Measurements from ENCODE around the gene DPP9. TPM values are rescaled to one million over a fixed set of nuclear protein-coding genes. Genes with fewer than 3 reads are reported as not detected.

Gene DPP9
- total RNA-seq, 4 donors from 2014 or later = 32.0 to 50.7 (median 42.9) TPM

DNA sequence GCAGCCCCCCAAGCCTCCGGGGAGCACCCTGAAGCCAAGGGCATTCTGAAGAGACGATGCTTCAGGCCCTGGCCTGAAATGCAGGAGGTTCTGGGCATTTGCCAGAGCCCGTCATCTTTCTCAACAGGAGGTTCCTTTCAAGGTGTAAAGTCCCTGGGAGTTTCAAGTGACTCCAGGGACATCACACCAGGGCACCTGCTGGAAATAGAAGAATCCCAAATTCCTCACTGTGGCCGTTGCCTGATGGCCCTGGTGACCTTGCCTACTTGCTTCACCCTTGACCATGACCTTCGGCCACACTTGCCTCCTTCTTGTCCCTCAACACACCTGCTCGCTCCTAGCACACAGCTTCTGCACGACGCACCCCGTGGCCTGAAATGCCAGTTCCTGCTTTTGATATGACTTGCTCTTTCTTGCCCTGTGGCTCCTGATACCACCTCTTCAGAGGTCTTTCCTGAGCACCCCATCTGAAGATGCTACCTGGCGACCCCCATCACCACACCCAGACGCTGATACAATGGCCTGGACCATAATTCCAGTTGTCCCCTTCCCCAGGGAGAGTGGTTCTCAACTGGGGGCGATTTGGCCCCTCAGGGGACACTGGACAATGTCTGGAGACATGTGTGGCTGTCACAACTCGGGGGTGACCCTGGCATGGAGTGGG is 3.5 kb downstream of the DPP9 start:
- Histone ChIP-seq H3K4me1 (peaks cover 9 to 10% of the 10 kb centered on the region in 2 donors), H3K9me3 (no peaks in the 10 kb centered on the region), H3K4me3 (replicated peaks in 1 of 3) (no peak overlapping the region), H3K27me3 (no peaks in the 10 kb centered on the region), H3K36me3 (peaks cover 32 to 33% of the 10 kb centered on the region in 2 donors), H3K27ac (no peak overlapping the region)
- no peak for DNase-seq
- 88 to 90% methylated on average over 9 to 13 of the region's 13 CpGs for WGBS, 2 donors
- intact Hi-C loops (cut with DNase I) = loop anchor here (5.0 kb wide), 1 partner anchor 72 kb away; the partner anchor contains the start of gene FEM1A
- TF ChIP-seq, protein P1, sequence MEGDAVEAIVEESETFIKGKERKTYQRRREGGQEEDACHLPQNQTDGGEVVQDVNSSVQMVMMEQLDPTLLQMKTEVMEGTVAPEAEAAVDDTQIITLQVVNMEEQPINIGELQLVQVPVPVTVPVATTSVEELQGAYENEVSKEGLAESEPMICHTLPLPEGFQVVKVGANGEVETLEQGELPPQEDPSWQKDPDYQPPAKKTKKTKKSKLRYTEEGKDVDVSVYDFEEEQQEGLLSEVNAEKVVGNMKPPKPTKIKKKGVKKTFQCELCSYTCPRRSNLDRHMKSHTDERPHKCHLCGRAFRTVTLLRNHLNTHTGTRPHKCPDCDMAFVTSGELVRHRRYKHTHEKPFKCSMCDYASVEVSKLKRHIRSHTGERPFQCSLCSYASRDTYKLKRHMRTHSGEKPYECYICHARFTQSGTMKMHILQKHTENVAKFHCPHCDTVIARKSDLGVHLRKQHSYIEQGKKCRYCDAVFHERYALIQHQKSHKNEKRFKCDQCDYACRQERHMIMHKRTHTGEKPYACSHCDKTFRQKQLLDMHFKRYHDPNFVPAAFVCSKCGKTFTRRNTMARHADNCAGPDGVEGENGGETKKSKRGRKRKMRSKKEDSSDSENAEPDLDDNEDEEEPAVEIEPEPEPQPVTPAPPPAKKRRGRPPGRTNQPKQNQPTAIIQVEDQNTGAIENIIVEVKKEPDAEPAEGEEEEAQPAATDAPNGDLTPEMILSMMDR (IDR thresholded peaks at IDR 0.05) = no peak
- no peak for TF ChIP-seq POLR2A (IDR thresholded peaks at IDR 0.05)

DNA sequence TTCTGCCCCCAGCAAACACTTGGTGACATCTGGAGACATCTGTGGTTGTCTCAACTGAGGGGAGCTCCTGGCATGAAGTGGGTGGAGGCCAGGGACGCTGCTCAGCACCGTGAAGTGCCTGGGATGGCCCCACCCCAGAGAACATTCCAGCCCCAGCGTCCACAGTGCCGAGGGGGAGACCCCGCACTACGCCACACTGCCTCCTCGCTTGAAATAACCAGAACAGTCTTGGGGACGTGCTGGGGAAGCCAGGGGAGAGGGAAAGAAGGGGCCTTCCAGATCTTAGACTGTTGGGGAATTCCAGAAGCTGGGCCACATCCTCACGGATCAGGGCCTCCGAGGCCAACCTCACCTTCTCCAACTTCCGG is 4.2 kb downstream of the DPP9 start:
- H3K4me3 ChIP-seq (replicated peaks in 1 of 3) = no peak overlapping the region
- TF ChIP-seq POLR2A (IDR thresholded peaks at IDR 0.05) = no peak
- TF ChIP-seq, protein P1 (IDR thresholded peaks at IDR 0.05) = no peak
- H3K36me3 ChIP-seq = peaks cover 32 to 34% of the 10 kb centered on the region in 2 donors
- peaks cover 9 to 10% of the 10 kb centered on the region in 2 donors for H3K4me1 ChIP-seq
- H3K27me3 ChIP-seq = no peaks in the 10 kb centered on the region
- no peaks in the 10 kb centered on the region for H3K9me3 ChIP-seq
- intact Hi-C loops (cut with DNase I) = no loop called here
- DNase-seq = no peak
- H3K27ac ChIP-seq = no peak overlapping the region
- WGBS, 2 donors = 84 to 92% methylated on average over 10 of the region's 11 CpGs

DNA sequence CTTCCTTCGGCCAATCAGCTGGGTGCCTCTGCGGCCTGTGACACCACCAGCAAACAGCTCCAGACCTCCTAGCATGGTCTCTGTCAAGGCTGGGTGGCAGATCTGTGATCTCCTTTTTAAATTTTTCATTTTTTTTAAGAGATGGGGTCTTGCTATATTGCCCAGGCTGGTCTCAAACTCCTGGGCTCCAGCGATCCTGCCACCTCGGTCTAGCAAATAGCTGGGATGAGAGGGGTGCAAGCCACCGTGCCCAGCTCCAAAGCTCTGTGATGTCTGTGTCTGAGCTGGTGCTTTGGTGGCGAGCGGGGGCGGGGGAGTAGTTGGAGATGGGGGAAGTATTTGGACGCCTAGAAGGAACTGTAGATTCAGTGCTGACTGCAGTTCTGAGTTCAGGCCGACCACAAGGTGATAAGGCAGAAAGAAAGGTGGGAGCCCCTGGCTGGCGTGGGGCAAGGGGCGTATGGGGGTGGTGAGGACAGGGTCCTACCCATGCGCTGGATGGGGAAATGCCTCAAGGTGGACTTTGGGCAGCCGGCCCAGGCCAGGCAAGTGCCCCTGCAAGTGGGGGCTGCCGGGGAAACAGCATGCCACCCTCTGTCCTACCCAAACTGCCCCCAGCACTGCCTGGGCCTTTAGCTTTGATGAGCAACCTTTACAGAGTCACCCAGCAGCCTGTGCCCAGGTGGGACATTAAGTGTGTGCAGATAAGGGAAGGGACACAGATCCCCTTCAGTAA is 5.5 kb downstream of the DPP9 start:
- no peak for TF ChIP-seq POLR2A (IDR thresholded peaks at IDR 0.05)
- TF ChIP-seq, protein P1 (IDR thresholded peaks at IDR 0.05) = no peak
- H3K27me3 ChIP-seq = no peaks in the 10 kb centered on the region
- H3K4me1 ChIP-seq = peaks cover 9 to 10% of the 10 kb centered on the region in 2 donors
- no peaks in the 10 kb centered on the region for H3K9me3 ChIP-seq
- WGBS, 2 donors = 92 to 93% methylated on average over 14 to 15 of the region's 15 CpGs
- H3K36me3 ChIP-seq = peaks cover 41 to 45% of the 10 kb centered on the region in 2 donors
- no peak overlapping the region for H3K4me3 ChIP-seq (replicated peaks in 1 of 3)
- intact Hi-C loops (cut with DNase I) = no loop called here
- no peak overlapping the region for H3K27ac ChIP-seq
- DNase-seq = no peak

DNA sequence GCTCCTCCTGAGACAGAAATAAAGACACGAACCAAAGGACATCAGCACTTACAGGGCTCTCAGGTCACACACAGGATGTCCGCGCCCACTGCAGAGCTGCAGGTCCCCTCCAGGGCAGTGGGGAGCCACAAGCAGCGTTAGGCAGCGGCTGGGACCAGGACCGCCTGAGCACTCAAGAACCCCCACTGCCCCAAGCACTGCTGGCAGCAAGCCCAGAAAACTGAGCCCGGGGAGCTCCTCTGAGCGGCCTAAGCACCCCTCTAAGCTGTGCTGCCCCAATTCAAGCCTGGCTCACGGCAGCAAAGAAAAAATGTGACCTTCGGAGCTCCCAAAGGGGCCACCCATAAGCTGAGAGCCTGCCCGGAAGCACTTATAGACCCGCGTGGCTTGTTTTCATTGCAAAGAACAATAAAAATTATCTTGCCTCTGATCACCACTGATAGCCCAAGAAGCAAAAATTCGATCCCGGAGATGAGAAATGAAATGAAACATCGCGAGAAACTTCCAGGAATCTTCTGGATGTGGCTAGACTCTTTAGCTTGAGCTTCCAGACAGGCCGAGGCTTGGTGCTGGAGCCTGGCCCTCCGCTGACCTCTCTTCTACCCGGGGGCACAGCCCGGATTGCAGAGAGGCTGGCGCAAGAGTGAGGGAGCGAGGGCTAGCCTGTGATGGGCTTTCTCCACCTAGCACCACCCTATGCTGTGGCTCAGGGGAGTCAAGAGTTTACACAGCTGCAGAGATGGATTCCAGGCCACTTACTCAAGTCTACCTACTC is 6.3 kb downstream of the DPP9 start:
- 59 to 69% methylated on average over 20 to 21 of the region's 23 CpGs for WGBS, 2 donors
- TF ChIP-seq, protein P1 (IDR thresholded peaks at IDR 0.05) = no peak
- no peak for TF ChIP-seq POLR2A (IDR thresholded peaks at IDR 0.05)

More for the DNA sequence above, 6.3 kb downstream of the DPP9 start:
- Histone ChIP-seq H3K4me3 (replicated peaks in 1 of 3) (no peak overlapping the region), H3K27ac (no peak overlapping the region), H3K4me1 (peaks cover 4 to 5% of the 10 kb centered on the region in 2 donors), H3K36me3 (peaks cover 49 to 52% of the 10 kb centered on the region in 2 donors), H3K27me3 (no peaks in the 10 kb centered on the region), H3K9me3 (no peaks in the 10 kb centered on the region)
- intact Hi-C loops (cut with DNase I) = no loop called here
- DNase-seq = peak; percentile 24 to 47

Measured in thyroid gland (tissue), 4 donors.